Colonic mucosa (tissue), 4 donors: ENCODE data around the gene PTPRM. TPM values are rescaled to one million over a fixed set of nuclear protein-coding genes. Genes with fewer than 3 reads are reported as not detected.

Source experiments
- DNase-seq: peaks from one replicate; pipeline ENCODE4 v3.0.0-alpha.2; 2020
- H3K27ac ChIP-seq: fragments of 200-600 bp; one replicate; pipeline ENCODE4 v1.8.0; 2021
- H3K27me3 ChIP-seq: fragments of 200-600 bp; one replicate; pipeline ENCODE4 v1.8.0; 2021
- H3K36me3 ChIP-seq: fragments of 200-600 bp; one replicate; pipeline ENCODE4 v1.8.0; 2021
- H3K4me1 ChIP-seq: fragments of 200-600 bp; one replicate; pipeline ENCODE4 v1.8.0; 2021; ENCODE audit warnings: mild to moderate bottlenecking
- H3K4me3 ChIP-seq: fragments of 200-600 bp; one replicate; pipeline ENCODE4 v1.8.0; 2021
- H3K9ac ChIP-seq, 2 donors: one replicate each; pipeline ENCODE4 v1.7.0; 2013; ENCODE audit warnings: control low read depth in 2 of 2, low read depth in 2 of 2, low read length in 2 of 2
- H3K9me3 ChIP-seq: fragments of 200-600 bp; one replicate; pipeline ENCODE4 v1.8.0; 2021
- CTCF ChIP-seq: fragments of 200-600 bp; IDR thresholded peaks from one replicate; pipeline ENCODE4 v1.8.0; 2022; ENCODE audit warnings: antibody characterized with exemption, mild to moderate bottlenecking
- intact Hi-C: fragments of 100-400 bp; cut with DNase I; formaldehyde crosslinking; loops from one replicate; pipeline ENCODE4 v1.14.1; 2022
- total RNA-seq, 2 donors: library from RNA; stranded (reverse); fragmentation: NEBNext Ultra II Directional in 1 of 2; extraction: Animal tissue kit (Norgen Biotek cat#: 25700) in 1 of 2; gene quantifications; one replicate each; pipeline ENCODE4 v1.2.1, GENCODE V29; 2021
- donor health status: healthy.
- donor health status: DM: no; HTN: no; CAD: no.
- donor health status: DM: no; HTN: no; CAD: no.

The PTPRM gene
- total RNA-seq, 2 donors from 2014 or later, result 8.1 to 13.9 TPM

GRCh38 chr18:8328126-8328525 lies 761.0 kb downstream of the PTPRM start:
- Histone ChIP-seq H3K27ac (no peak overlapping the region), H3K4me1 (no peaks in the 10 kb centered on the region), H3K9ac (no peak overlapping the region), H3K36me3 (no peaks in the 10 kb centered on the region), H3K4me3 (no peak overlapping the region), H3K9me3 (no peaks in the 10 kb centered on the region), H3K27me3 (no peaks in the 10 kb centered on the region)
- intact Hi-C loops, result no loop called here
- no peak for TF ChIP-seq CTCF
- DNase-seq, result no peak

- Histone ChIP-seq H3K36me3 (no peaks in the 10 kb centered on the region), H3K4me3 (no peak overlapping the region), H3K4me1 (no peaks in the 10 kb centered on the region), H3K9me3 (no peaks in the 10 kb centered on the region), H3K27ac (no peak overlapping the region), H3K9ac (no peak overlapping the region), H3K27me3 (no peaks in the 10 kb centered on the region)
- intact Hi-C loops, result no loop called here
- no peak for DNase-seq
- no peak for TF ChIP-seq CTCF
These were observed 762.2 kb downstream of the PTPRM start for GRCh38 chr18:8329186-8329771.

- no peaks in the 10 kb centered on the region for H3K4me1 ChIP-seq
- intact Hi-C loops, result no loop called here
- no peak overlapping the region for H3K9ac ChIP-seq
- no peaks in the 10 kb centered on the region for H3K9me3 ChIP-seq
- no peaks in the 10 kb centered on the region for H3K27me3 ChIP-seq
- no peak overlapping the region for H3K27ac ChIP-seq
- TF ChIP-seq CTCF, result no peak
- H3K36me3 ChIP-seq, result no peaks in the 10 kb centered on the region
- no peak overlapping the region for H3K4me3 ChIP-seq
- no peak for DNase-seq
These were observed 763.5 kb downstream of the PTPRM start for GRCh38 chr18:8330575-8330974.

- TF ChIP-seq CTCF, result no peak
- H3K4me1 ChIP-seq, result no peaks in the 10 kb centered on the region
- no peak for DNase-seq
- no peak overlapping the region for H3K4me3 ChIP-seq
- no peak overlapping the region for H3K9ac ChIP-seq
- H3K27me3 ChIP-seq, result no peaks in the 10 kb centered on the region
- intact Hi-C loops, result no loop called here
- no peaks in the 10 kb centered on the region for H3K36me3 ChIP-seq
- H3K9me3 ChIP-seq, result no peaks in the 10 kb centered on the region
- no peak overlapping the region for H3K27ac ChIP-seq
These were observed 765.2 kb downstream of the PTPRM start for GRCh38 chr18:8332286-8332685.

GRCh38 chr18:8333961-8334360 lies 766.8 kb downstream of the PTPRM start:
- H3K36me3 ChIP-seq, result no peaks in the 10 kb centered on the region
- H3K9me3 ChIP-seq, result no peaks in the 10 kb centered on the region
- no peak overlapping the region for H3K4me3 ChIP-seq
- no peak overlapping the region for H3K27ac ChIP-seq
- no peak for DNase-seq
- no peak overlapping the region for H3K9ac ChIP-seq
- H3K4me1 ChIP-seq, result no peaks in the 10 kb centered on the region
- H3K27me3 ChIP-seq, result no peaks in the 10 kb centered on the region
- TF ChIP-seq CTCF, result no peak
- intact Hi-C loops, result no loop called here
